GM10266 (cell line): Measurements from ENCODE around the gene ETF1.

ENCODE experiments used
- DNase-seq: peaks from one replicate; pipeline ENCODE4 v3.0.0; 2012; ENCODE audit errors: extremely low spot score
- CTCF ChIP-seq: IDR thresholded peaks from 2 replicates; pipeline ENCODE4 v1.5.1; 2012; ENCODE audit warnings: mild to moderate bottlenecking, low read depth; ENCODE audit not compliant: control insufficient read depth, insufficient read depth; ENCODE audit errors: missing control alignments

The ETF1 gene

DNA sequence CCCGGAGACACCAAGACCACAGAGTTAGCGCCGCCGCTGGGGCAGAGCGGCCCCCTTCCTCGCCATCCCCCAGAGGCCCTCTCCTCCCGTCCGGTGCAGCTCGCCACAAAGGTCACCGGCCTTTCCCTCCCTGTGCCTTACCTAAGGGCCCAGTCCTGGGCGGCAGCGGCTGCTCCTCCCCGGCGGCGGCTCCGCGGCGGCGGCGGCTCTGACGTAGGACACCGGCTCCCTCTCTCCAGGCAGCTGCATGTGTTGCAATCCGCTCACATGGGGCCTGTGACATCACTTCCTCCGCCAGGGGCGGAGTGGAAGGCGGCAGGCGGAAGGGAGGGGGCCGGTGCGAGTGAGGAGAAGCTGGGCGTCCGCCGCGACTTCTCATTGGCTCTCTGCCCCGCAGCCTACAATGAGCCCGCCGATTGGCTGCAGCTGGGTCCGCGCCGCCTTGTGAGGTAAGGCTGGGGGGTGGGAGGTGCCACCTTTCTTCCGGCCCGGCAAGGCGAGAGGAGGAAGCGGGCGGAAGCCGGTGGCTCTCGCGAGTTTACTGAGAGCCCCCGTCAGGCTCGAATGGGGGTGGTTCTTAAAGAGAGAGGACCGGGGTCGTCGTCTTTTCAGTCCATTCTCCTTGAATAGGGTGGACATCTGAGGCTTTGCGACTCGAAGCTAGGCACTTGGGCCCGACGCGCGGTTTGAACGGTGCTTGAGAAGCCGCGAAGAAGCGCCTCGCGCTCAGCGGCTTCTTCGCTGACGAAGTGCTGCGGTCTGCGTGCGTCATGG, at the start of gene ETF1:
ETF1 (minus strand) TSS at position 281 of the 774 bp plus-strand sequence. CDS start 318 bp downstream, outside the sequence.
- no peak for TF ChIP-seq CTCF
- DNase-seq, result peak; percentile 96

GRCh38 chr5:138588013-138588788, 45.2 kb upstream of the ETF1 start:
- TF ChIP-seq CTCF, result no peak
- DNase-seq, result no peak

DNA sequence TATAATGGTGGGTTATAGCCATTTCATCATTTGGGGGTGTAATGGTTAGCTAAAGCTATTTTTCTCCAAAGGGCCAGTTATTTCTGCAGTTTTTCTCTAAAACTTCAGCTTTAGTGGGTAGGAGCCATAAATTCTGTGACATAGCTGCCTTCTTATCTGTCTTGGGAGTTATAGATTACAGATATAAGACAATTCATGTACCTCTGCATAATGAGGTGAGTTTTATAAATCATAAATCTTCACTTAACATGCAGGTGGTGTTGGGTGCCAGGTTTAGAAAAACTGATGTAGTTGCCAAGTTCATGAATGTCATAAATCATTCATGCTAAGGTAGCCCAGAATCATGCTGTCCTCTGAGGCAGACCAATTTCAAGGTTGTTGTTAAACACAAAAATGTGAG, 42.1 kb upstream of the ETF1 start:
- DNase-seq, result no peak
- no peak for TF ChIP-seq CTCF

DNA sequence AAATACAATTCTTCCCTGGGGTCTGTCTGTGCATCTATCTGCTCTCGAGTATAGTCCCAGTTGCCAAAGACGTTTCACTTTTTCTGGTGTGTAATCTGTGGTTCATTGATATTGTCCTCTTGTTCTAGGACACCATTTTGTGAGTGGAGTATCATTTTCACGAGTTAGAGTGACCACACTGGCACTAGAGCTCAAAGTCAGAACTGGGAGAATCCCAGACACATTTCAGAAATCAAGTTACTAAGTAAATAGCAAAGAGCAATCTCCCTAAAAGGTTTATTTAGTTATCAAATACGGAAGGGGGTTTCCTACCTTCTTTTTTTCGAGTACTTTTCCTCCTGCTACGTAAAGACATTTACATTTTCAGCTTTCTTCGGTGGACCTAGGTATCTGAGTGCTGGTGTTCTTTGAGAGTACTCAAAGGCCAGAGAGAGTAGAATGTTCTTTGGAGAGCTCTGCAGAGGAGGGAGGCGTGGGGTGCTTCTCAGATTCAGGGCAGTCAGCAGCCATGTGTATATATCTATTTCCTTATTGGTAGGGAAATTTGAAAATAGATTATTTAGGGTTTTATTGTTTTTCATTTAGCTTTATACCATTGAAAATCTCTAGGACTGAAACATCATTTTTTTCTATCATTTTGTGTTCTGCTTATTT, 41.1 kb upstream of the ETF1 start:
- TF ChIP-seq CTCF, result no peak
- DNase-seq, result no peak

GRCh38 chr5:138582959-138583358, 39.9 kb upstream of the ETF1 start:
- DNase-seq, result no peak
- TF ChIP-seq CTCF, result no peak

GRCh38 chr5:138580777-138581176, 37.7 kb upstream of the ETF1 start:
- no peak for DNase-seq
- no peak for TF ChIP-seq CTCF
